GM21526 (cell line): ENCODE data around the gene MAP7D3.

Source experiments
- ATAC-seq: cut with Tn5 transposase; IDR thresholded peaks from one replicate; pipeline ENCODE4 v1.9.1; 2021; ENCODE audit warnings: moderate library complexity; ENCODE audit not compliant: unreplicated experiment, low FRiP score

Gene MAP7D3

GRCh38 chrX:136207546-136207945 lies 43.7 kb downstream of the MAP7D3 start:
- ATAC-seq = no peak

GRCh38 chrX:136206916-136207315 lies 44.3 kb downstream of the MAP7D3 start:
- no peak for ATAC-seq

- ATAC-seq = no peak
These were observed 45.3 kb downstream of the MAP7D3 start for GRCh38 chrX:136205882-136206380.

GRCh38 chrX:136204571-136204970 lies 46.6 kb downstream of the MAP7D3 start:
- no peak for ATAC-seq

GRCh38 chrX:136203951-136204350 lies 47.2 kb downstream of the MAP7D3 start:
- no peak for ATAC-seq

- no peak for ATAC-seq
These were observed 47.8 kb downstream of the MAP7D3 start for GRCh38 chrX:136203438-136203837.

GRCh38 chrX:136202889-136203288 lies 48.3 kb downstream of the MAP7D3 start:
- ATAC-seq = no peak

- ATAC-seq = no peak
These were observed 49.6 kb downstream of the MAP7D3 start for GRCh38 chrX:136201601-136202000.

GRCh38 chrX:136200466-136200865 lies 50.7 kb downstream of the MAP7D3 start:
- ATAC-seq = no peak

- no peak for ATAC-seq
These were observed 51.8 kb downstream of the MAP7D3 start for GRCh38 chrX:136199365-136199764.

- no peak for ATAC-seq
These were observed 52.4 kb downstream of the MAP7D3 start for GRCh38 chrX:136198678-136199243.

GRCh38 chrX:136198010-136198409 lies 53.2 kb downstream of the MAP7D3 start:
- ATAC-seq = no peak

- no peak for ATAC-seq
These were observed 54.5 kb downstream of the MAP7D3 start for GRCh38 chrX:136196691-136197155.

- no peak for ATAC-seq
These were observed 56.0 kb downstream of the MAP7D3 start for GRCh38 chrX:136195247-136195646.

GRCh38 chrX:136194536-136194935 lies 56.7 kb downstream of the MAP7D3 start:
- ATAC-seq = no peak

GRCh38 chrX:136193771-136194170 lies 57.4 kb downstream of the MAP7D3 start:
- no peak for ATAC-seq

- no peak for ATAC-seq
These were observed 58.3 kb downstream of the MAP7D3 start for GRCh38 chrX:136192839-136193414.

- no peak for ATAC-seq
These were observed 59.1 kb downstream of the MAP7D3 start for GRCh38 chrX:136192135-136192534.

GRCh38 chrX:136191171-136191570 lies 60.0 kb downstream of the MAP7D3 start:
- no peak for ATAC-seq

- ATAC-seq = no peak
These were observed 61.0 kb downstream of the MAP7D3 start for GRCh38 chrX:136190038-136190713.

GRCh38 chrX:136189222-136189621 lies 62.0 kb downstream of the MAP7D3 start:
- ATAC-seq = no peak

GRCh38 chrX:136186023-136186413 lies 65.2 kb downstream of the MAP7D3 start:
- ATAC-seq = no peak
